Testis (tissue), 2 donors: ENCODE measurements around the gene PLSCR1.

Experiments used
- POLR2A ChIP-seq: fragments of 450-650 bp; IDR thresholded peaks from one replicate; pipeline ENCODE4 v1.6.1; 2017; ENCODE audit warnings: antibody characterized with exemption, mild to moderate bottlenecking, moderate library complexity
- TF ChIP-seq, protein P1 (sequence below), 3 experiments: fragments of 450-650 bp in 2 of 3; fragments of 200-600 bp in 1 of 3; sonication (generic) in 1 of 3; IDR thresholded peaks; one replicate each; pipeline ENCODE4 v1.5.1; 2016 to 2019; ENCODE audit warnings: antibody characterized with exemption in 3 of 3, mild to moderate bottlenecking in 2 of 3, moderate library complexity in 1 of 3

DNA sequence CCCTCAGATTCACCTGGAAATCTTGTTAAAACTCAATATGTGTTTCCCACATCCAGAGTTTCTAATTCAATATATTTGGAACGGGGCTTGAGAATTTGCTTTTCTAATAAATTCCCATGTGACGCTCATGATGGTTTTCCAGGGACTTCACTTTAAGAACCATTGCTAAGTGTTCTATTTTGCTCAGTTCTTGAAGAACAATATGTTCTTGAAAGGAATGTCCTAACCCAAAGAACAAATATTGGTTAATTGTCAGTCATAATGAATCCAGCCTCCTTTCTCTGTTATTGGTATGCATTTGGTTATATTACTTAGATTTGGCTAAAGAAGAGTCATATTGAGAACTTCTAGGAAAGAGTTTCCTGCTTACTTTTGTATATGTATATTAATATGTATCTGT lies 70.7 kb downstream of the PLSCR1 start:
- TF ChIP-seq, protein P1, sequence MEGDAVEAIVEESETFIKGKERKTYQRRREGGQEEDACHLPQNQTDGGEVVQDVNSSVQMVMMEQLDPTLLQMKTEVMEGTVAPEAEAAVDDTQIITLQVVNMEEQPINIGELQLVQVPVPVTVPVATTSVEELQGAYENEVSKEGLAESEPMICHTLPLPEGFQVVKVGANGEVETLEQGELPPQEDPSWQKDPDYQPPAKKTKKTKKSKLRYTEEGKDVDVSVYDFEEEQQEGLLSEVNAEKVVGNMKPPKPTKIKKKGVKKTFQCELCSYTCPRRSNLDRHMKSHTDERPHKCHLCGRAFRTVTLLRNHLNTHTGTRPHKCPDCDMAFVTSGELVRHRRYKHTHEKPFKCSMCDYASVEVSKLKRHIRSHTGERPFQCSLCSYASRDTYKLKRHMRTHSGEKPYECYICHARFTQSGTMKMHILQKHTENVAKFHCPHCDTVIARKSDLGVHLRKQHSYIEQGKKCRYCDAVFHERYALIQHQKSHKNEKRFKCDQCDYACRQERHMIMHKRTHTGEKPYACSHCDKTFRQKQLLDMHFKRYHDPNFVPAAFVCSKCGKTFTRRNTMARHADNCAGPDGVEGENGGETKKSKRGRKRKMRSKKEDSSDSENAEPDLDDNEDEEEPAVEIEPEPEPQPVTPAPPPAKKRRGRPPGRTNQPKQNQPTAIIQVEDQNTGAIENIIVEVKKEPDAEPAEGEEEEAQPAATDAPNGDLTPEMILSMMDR (IDR thresholded peaks at IDR 0.05): no peak
- no peak for TF ChIP-seq POLR2A
